GM19023 (cell line): ENCODE data around the gene TMEM40.
"Not testable (repeated sequence)": the region's sequence is repeated elsewhere in the genome, so short reads cannot be mapped to it uniquely, and the experiment has no call there.

ENCODE experiments used
- ATAC-seq: cut with Tn5 transposase; IDR thresholded peaks from one replicate; pipeline ENCODE4 v1.9.1; 2021; ENCODE audit warnings: mild to moderate bottlenecking, moderate library complexity; ENCODE audit not compliant: unreplicated experiment

The TMEM40 gene

GRCh38 chr3:12777171-12777570 is 18.1 kb upstream of the TMEM40 start:
- ATAC-seq, result no peak

GRCh38 chr3:12775970-12776369 is 16.9 kb upstream of the TMEM40 start:
- not testable (repeated sequence) for ATAC-seq

DNA sequence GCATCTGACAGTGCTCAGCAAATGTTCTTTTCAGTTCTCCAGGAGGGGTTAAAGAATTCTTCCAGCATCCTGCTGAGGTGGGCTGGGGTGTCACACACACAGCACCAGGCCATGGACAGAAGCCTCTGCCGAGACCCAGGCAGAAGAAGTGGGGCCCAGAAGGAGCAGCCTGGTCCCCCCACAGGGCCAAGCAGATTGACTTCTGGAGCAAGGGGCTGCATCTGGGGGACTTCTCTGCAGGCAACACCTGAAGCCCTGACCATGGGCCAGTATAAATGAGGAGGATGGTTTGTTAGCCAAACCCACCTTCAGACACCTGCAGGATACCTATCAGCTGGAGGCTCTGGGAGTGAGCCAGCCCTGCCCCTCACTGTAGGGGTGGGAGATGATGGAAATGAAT is 16.2 kb upstream of the TMEM40 start:
- no peak for ATAC-seq

GRCh38 chr3:12774619-12775018 is 15.6 kb upstream of the TMEM40 start:
- ATAC-seq, result no peak

DNA sequence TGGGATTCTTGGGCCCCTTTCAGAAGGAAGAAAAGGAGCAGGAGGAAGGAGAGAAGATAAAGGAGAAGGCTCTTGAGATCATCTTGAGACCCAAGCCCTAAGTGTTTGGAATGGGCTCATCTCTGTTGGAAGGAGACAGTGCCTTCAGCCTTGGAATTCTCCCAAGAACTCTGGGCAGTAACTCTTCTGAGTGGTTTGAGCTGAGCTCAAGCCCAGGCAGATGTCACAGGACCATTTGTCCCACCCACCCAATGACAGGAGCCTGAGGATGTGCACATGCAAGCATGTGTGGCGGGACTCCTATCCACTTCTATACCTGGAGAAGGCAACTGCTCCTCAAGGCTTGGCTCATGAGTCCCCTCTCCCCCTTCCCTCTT is 14.6 kb upstream of the TMEM40 start:
- no peak for ATAC-seq

GRCh38 chr3:12773030-12773709 is 14.1 kb upstream of the TMEM40 start:
- ATAC-seq, result no peak

- ATAC-seq, result no peak
Observed at GRCh38 chr3:12772462-12772861, 13.4 kb upstream of the TMEM40 start.

DNA sequence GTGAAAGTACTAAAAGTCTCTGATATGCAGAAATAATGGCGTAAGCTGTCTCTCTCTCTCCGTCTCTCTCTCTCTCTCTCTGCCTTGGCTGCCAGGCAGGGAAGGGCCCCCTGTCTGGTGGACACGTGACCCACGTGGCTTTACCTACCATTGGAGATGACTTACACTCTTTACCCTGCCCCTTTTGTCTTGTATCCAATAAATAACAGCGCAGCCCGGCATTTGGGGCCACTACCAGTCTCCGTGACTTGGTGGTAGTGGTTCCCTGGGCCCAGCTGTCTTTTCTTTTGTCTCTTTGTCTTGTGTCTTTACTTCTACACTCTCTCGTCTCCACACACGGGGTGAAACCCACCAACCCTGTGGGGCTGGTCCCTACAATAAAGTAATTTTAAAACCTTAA is 12.2 kb upstream of the TMEM40 start:
- no peak for ATAC-seq

DNA sequence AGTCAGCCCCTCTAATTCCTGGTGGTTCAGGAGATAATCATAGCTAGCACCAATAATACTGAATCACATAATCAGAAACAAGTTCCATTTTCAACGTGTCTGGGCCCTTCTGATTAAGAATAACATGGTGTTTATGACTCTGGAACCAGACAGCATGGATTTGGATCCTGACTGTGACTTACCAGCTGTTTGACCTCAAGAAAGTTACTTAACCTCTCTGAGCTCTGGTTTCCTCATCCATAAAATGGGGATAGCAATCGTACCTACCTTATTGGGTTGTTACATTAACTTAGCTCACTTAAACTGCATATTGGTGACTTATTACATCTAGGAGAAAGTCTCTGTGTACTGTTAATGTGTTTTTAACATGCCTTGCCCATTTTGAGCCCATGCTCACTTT is 10.7 kb upstream of the TMEM40 start:
- ATAC-seq, result no peak

- ATAC-seq, result no peak
Observed at GRCh38 chr3:12768579-12769527, 9.8 kb upstream of the TMEM40 start.

- ATAC-seq, result no peak
Observed at GRCh38 chr3:12766541-12766940, 7.5 kb upstream of the TMEM40 start.

GRCh38 chr3:12764171-12764776 is 5.2 kb upstream of the TMEM40 start:
- ATAC-seq, result no peak

GRCh38 chr3:12759693-12760565 is 870 bp upstream of the TMEM40 start:
- no peak for ATAC-seq

- no peak for ATAC-seq
Observed at GRCh38 chr3:12758025-12758781, 856 bp downstream of the TMEM40 start.

GRCh38 chr3:12756635-12757034 is 2.4 kb downstream of the TMEM40 start:
- ATAC-seq, result no peak

GRCh38 chr3:12756175-12756574 is 2.9 kb downstream of the TMEM40 start:
- no peak for ATAC-seq

DNA sequence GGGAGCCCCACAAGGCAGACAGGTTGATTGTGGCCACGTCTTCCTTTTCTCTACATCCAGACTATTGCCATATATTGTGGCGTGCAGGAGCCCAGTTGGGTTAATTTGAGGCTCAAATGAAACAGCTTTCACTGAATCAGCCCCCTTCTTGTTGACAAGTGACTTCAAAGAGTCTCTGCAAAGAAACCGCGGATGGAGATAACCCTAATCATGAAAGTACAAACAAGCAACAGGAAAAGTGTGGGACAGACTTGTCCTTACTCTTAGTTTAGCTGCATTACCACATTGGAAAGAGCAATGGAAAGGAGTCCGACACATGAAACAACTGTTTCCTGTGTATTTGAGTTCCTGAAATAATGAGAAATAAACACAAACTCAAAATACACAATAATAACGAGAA is 3.3 kb downstream of the TMEM40 start:
- ATAC-seq, result no peak

- no peak for ATAC-seq
Observed at GRCh38 chr3:12754313-12754712, 4.7 kb downstream of the TMEM40 start.

GRCh38 chr3:12753275-12754028 is 5.6 kb downstream of the TMEM40 start:
- no peak for ATAC-seq
